Chondrocyte (in vitro differentiated cells): ENCODE measurements around the gene ARHGAP11B.
A peak's percentile ranks its signal among the peaks of the same experiment; 100 is the strongest.
"Not testable (repeated sequence)": the region's sequence is repeated elsewhere in the genome, so short reads cannot be mapped to it uniquely, and the experiment has no call there.

Experiments used
- DNase-seq: peaks from one replicate; pipeline ENCODE4 v3.0.0; 2021; ENCODE audit warnings: mixed read lengths, low spot score
- H3K27ac Mint-ChIP-seq: one replicate; pipeline ENCODE4 v1.8.0; 2021; ENCODE audit warnings: mild to moderate bottlenecking, moderate library complexity, mixed read lengths; ENCODE audit not compliant: unreplicated experiment
- H3K27me3 Mint-ChIP-seq: 2 replicates; pipeline ENCODE4 v1.8.0; 2021; ENCODE audit warnings: low read depth, mixed read lengths
- H3K36me3 Mint-ChIP-seq: 2 replicates; pipeline ENCODE4 v1.8.0; 2021; ENCODE audit warnings: low read depth, mixed read lengths
- H3K4me1 Mint-ChIP-seq: 2 replicates; pipeline ENCODE4 v1.8.0; 2021; ENCODE audit warnings: low read depth, mild to moderate bottlenecking, mixed read lengths
- H3K4me3 Mint-ChIP-seq: one replicate; pipeline ENCODE4 v1.8.0; 2021; ENCODE audit warnings: mild to moderate bottlenecking, moderate library complexity, mixed read lengths; ENCODE audit not compliant: unreplicated experiment
- H3K9me3 Mint-ChIP-seq: 2 replicates; pipeline ENCODE4 v1.8.0; 2021; ENCODE audit warnings: low read depth, mixed read lengths
- long read RNA-seq: library from polyadenylated mRNA; stranded (forward); transcript quantifications from one replicate; pipeline ENCODE4 v2.0.0, GENCODE V29; 2021
- TF ChIP-seq, protein P1 (sequence below): fragments of 200-600 bp; sonication (generic); IDR thresholded peaks from 2 replicates; pipeline ENCODE4 v1.5.0; 2021; ENCODE audit warnings: antibody characterized with exemption, mild to moderate bottlenecking, moderate library complexity

The ARHGAP11B gene
- long read RNA-seq = 0 reads

DNA sequence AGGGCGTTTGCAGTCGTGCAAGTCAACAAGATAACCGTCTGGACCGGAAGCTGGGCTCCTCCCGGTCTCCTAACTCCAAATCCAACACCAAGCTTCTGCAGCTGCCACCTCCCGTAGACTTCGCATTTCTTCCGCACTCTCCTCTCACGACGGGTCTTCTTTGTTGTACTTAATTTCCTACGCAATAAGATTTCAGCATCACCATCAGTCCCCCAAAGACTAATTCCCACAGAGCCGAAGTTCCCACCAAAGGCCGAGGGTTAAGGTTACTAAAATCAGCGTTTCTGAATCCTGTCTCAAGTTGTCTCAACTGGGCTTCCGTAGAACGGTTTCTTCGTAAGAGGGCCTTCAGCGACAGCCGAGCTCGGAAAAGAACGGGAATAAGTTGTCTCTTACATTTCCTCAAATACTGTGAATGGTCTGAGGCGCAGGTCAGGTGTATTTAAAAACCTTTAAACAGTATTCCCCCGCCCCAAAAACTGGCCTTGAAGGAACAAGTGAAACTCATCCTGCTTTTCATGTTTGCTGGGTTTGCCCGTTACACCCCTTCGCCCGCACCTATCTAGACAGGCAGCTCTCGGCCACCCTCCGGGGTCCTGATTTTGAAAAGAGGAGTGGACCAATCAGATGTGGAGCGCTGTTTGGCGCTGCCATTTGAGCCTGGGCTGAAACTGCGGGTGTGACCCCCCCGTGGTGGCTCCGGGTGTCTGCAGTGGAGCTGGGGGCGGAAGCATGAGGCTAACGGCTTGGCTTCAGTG, at the start of gene ARHGAP11B:
ARHGAP11B (plus strand) TSS at position 693 of the 758 bp plus-strand sequence.
- peak; percentile 96 for DNase-seq
- Mint-ChIP-seq H3K4me1 (peaks cover 28% of the 10 kb centered on the region), H3K27ac (peak within 1 kb of the TSS; percentile 98), H3K4me3 (peak within 1 kb of the TSS; percentile 98)
- not testable (repeated sequence) for H3K36me3 Mint-ChIP-seq, H3K9me3 Mint-ChIP-seq, H3K27me3 Mint-ChIP-seq

DNA sequence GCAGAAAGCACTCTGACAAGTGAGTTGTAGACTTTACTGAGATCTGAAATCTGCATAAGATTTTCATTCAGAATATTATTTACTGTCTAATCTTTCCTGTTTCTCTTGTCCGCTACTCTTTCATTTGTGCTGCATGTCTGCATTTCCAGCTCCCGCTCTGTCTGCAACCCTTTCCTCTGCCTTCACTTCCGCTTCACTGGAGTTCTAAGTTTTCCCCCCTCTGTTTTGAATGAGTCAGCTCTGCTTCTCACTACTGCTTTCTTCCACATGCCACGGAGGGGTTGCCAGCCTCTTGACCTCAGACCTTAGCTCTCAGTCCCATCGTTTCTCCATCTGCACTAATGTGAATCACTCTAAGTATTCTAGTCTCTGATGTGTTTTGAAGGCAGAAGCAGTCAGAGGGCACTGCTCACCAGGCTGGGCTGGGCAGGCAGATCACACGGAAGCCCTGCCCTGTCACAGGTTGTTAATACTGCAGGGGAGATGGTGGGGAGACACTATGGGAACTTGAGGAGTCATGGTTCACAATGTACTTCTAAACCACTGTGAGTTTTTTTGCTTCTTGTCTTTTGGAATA, 46.4 kb upstream of the ARHGAP11B start:
- H3K36me3 Mint-ChIP-seq, H3K27me3 Mint-ChIP-seq, H3K4me3 Mint-ChIP-seq, H3K27ac Mint-ChIP-seq, DNase-seq, H3K9me3 Mint-ChIP-seq, H3K4me1 Mint-ChIP-seq: not testable (repeated sequence)

DNA sequence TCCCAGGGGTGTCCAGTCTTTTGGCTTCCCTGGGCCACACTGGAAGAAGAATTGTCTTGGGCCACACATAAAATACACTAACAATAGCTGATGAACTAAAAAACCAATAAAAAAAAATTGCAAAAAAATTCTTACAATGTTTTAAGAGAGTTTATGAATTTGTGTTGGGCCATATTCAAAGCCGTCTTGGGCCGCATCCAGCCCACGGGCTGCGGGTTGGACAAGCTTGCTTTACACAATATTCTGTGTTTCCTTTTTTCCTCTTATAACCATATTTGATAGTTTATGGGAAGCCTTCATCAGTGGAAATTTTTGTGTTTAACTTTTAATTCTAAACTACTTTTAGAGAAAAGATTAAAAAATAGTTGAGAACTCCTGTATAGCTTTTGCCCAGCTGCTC, 45.2 kb upstream of the ARHGAP11B start:
- H3K9me3 Mint-ChIP-seq, H3K36me3 Mint-ChIP-seq, DNase-seq, H3K4me3 Mint-ChIP-seq, H3K27me3 Mint-ChIP-seq, H3K27ac Mint-ChIP-seq, H3K4me1 Mint-ChIP-seq: not testable (repeated sequence)

DNA sequence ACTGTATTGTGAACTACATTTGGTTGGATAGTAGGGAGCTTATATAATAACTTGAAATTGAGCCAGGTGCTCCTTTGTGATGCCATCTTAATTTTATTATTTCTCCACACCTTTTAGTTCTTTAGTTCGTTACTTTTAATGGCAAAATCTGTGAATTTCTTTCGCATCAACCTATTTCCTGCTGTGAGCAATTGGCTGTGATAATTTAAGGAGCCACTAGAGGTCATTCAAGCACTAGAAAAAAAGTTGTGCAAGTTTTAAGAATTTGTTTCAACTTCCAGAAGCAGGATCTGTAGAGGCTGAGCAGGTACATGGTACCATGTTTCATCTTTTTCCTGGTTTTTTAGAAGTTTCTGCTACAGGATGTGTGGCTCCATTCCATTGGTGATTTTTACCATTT, 27.0 kb upstream of the ARHGAP11B start:
- H3K9me3 Mint-ChIP-seq, H3K4me3 Mint-ChIP-seq, H3K36me3 Mint-ChIP-seq, H3K4me1 Mint-ChIP-seq, H3K27ac Mint-ChIP-seq, DNase-seq, H3K27me3 Mint-ChIP-seq: not testable (repeated sequence)
- TF ChIP-seq, protein P1, sequence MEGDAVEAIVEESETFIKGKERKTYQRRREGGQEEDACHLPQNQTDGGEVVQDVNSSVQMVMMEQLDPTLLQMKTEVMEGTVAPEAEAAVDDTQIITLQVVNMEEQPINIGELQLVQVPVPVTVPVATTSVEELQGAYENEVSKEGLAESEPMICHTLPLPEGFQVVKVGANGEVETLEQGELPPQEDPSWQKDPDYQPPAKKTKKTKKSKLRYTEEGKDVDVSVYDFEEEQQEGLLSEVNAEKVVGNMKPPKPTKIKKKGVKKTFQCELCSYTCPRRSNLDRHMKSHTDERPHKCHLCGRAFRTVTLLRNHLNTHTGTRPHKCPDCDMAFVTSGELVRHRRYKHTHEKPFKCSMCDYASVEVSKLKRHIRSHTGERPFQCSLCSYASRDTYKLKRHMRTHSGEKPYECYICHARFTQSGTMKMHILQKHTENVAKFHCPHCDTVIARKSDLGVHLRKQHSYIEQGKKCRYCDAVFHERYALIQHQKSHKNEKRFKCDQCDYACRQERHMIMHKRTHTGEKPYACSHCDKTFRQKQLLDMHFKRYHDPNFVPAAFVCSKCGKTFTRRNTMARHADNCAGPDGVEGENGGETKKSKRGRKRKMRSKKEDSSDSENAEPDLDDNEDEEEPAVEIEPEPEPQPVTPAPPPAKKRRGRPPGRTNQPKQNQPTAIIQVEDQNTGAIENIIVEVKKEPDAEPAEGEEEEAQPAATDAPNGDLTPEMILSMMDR = peak; percentile 66

DNA sequence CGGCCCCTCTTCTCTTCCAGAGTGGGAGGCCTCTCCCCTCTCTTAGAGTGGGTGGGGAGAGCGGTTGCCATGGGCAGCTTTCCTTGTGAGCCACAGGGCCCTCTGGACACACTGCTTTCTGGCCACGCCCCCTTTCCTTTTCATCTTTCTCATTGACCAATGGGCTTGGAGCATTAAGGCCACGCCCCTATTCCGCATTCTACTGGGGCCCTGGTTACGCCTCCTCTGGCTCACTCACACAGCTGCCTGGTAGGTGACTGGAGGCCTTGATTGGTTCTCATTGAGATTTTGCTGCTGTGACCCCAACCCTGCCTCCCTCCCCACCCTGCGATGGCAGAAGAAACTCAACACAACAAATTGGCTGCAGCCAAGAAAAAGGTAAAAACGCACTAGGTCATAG, 22.1 kb upstream of the ARHGAP11B start, which contains the start of gene GOLGA8H:
GOLGA8H (plus strand) TSS at position 233 of the 400 bp plus-strand sequence; CDS start at position 331, 98 bp downstream.
- not testable (repeated sequence) for H3K27me3 Mint-ChIP-seq, DNase-seq, H3K4me1 Mint-ChIP-seq, H3K9me3 Mint-ChIP-seq, H3K36me3 Mint-ChIP-seq, H3K27ac Mint-ChIP-seq, H3K4me3 Mint-ChIP-seq

DNA sequence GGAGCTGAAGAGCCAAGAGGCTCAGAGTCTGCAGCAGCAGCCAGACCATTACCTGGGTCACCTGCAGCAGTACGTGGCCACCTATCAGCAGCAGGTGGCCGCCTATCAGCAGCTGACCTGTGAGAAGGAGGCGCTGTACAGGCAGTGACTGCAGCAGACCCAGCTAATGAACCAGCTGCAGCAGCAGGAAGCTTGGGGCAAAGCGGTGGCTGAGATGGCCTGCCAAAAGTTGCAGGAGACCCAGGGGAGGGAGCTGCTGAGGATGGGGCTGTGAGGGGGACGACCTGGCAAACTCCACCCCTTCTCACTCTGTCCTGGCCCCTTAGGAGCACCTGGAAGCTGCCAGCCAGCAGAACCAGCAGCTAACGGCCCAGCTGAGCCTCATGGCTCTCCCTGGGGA, 13.7 kb upstream of the ARHGAP11B start:
- H3K9me3 Mint-ChIP-seq, H3K36me3 Mint-ChIP-seq, H3K4me3 Mint-ChIP-seq, H3K27me3 Mint-ChIP-seq, DNase-seq, H3K27ac Mint-ChIP-seq, H3K4me1 Mint-ChIP-seq: not testable (repeated sequence)

DNA sequence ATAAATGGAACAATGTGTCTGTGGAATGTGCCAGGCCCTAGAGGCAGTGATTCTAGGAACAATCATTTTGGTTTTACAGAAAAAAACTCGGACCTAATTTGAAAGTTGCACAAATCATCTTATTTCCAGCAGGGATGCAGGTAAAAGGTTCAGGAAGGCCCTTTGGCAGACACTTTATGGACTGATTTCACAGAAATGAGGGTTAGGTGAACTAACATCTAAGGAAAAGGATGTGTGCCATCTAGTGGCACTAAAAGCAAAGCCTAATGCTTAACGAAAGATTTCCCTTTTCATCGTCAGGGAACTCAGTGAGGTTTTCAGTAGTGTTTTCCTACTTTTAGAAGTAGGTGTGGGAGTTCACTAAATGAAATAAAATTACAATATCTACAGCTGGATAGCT, 4.6 kb upstream of the ARHGAP11B start:
- H3K27me3 Mint-ChIP-seq, H3K36me3 Mint-ChIP-seq, H3K27ac Mint-ChIP-seq, H3K4me1 Mint-ChIP-seq, DNase-seq, H3K9me3 Mint-ChIP-seq, H3K4me3 Mint-ChIP-seq: not testable (repeated sequence)
- TF ChIP-seq, protein P1 = peak; percentile 75

DNA sequence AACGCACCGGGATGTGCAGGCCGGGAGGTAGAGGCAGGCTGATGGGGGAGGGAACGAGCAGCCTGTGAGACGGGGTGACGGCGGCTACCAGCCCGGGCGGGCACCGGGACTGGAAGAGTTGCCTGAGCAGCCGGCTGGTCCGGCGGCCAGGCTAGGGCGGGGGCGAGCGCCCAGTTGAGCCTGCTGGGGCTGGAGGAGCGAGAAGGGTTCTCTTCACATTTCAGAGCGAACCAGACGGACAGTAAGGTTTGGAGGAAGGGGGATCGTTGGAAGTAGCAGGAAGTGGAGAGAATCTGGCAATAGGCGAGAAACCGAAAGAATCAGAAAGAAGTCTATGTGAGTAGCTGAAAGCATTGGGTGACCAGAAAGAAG, 252 bp downstream of the ARHGAP11B start:
- Mint-ChIP-seq H3K27ac (peak overlapping the region; percentile 98), H3K4me1 (peaks cover 27% of the 10 kb centered on the region), H3K4me3 (peak overlapping the region; percentile 98)
- not testable (repeated sequence) for H3K36me3 Mint-ChIP-seq, H3K9me3 Mint-ChIP-seq, H3K27me3 Mint-ChIP-seq, DNase-seq

DNA sequence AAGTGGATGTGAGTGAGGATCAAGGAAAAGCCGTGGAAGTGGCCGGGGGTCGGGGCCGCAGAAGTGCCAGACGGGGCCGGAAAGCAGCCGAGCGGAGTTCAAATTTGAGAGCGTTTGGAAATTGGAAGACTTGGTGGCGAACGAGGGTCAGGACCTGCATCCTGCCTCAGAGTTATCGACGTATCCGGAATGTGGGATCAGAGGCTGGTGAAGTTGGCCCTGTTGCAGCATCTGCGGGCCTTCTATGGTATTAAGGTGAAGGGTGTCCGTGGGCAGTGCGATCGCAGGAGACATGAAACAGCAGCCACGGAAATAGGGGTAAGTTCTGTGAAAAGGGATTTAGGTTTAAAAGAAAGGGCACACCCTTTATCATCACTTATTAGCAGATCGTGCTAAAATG, 704 bp downstream of the ARHGAP11B start:
- not testable (repeated sequence) for H3K9me3 Mint-ChIP-seq, H3K36me3 Mint-ChIP-seq, H3K27me3 Mint-ChIP-seq, DNase-seq
- peak overlapping the region; percentile 98 for H3K4me3 Mint-ChIP-seq
- peaks cover 26% of the 10 kb centered on the region for H3K4me1 Mint-ChIP-seq
- peak overlapping the region; percentile 98 for H3K27ac Mint-ChIP-seq
